Lower leg skin (tissue), 3 donors: Measurements from ENCODE around the gene PHIP.

Experiments
- POLR2A ChIP-seq, 2 donors: fragments of 450-650 bp; IDR thresholded peaks; one replicate each; pipeline ENCODE4 v1.6.1; 2016 to 2017; ENCODE audit warnings: antibody characterized with exemption in 2 of 2, mild to moderate bottlenecking in 1 of 2, moderate library complexity in 1 of 2
- TF ChIP-seq, protein P1 (sequence below), 3 donors: fragments of 450-650 bp; IDR thresholded peaks; one replicate each; pipeline ENCODE4 v1.5.1; 2016; ENCODE audit warnings: antibody characterized with exemption in 3 of 3, mild to moderate bottlenecking in 3 of 3, moderate library complexity in 2 of 3

DNA sequence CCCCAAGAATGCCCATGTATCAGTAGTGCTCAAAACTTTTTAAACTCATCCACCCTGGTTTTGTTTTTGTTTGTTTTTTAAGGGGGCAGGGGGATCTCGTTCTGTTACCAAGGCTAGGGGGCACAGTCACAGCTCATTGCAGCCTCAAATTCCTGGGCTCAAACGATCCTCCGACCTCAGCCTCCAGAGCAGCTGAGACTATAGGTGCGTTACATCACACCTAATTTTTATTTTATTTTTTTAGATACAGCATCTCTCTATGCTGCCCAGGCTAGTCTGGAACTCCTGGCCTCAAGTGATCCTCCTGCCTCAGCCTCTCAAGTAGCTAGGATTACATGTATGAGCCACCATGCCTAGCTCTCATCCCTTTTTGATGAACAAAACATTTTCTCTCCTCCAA is 11.2 kb downstream of the PHIP start:
- TF ChIP-seq POLR2A (IDR thresholded peaks at IDR 0.05): no peak
- TF ChIP-seq, protein P1, sequence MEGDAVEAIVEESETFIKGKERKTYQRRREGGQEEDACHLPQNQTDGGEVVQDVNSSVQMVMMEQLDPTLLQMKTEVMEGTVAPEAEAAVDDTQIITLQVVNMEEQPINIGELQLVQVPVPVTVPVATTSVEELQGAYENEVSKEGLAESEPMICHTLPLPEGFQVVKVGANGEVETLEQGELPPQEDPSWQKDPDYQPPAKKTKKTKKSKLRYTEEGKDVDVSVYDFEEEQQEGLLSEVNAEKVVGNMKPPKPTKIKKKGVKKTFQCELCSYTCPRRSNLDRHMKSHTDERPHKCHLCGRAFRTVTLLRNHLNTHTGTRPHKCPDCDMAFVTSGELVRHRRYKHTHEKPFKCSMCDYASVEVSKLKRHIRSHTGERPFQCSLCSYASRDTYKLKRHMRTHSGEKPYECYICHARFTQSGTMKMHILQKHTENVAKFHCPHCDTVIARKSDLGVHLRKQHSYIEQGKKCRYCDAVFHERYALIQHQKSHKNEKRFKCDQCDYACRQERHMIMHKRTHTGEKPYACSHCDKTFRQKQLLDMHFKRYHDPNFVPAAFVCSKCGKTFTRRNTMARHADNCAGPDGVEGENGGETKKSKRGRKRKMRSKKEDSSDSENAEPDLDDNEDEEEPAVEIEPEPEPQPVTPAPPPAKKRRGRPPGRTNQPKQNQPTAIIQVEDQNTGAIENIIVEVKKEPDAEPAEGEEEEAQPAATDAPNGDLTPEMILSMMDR (IDR thresholded peaks at IDR 0.05): no peak
